Gastrocnemius medialis (tissue), 4 donors: ENCODE measurements around the gene SETD1A.
"Not testable (repeated sequence)": the region's sequence is repeated elsewhere in the genome, so short reads cannot be mapped to it uniquely, and the experiment has no call there.

Source experiments
- POLR2A ChIP-seq, 2 donors: fragments of 450-650 bp; IDR thresholded peaks; one replicate each; pipeline ENCODE4 v1.6.1; 2017; ENCODE audit warnings: antibody characterized with exemption in 2 of 2, mild to moderate bottlenecking in 2 of 2, moderate library complexity in 2 of 2
- TF ChIP-seq, protein P1 (sequence below), 5 experiments: fragments of 450-650 bp in 3 of 5; fragments of 200-600 bp in 2 of 5; sonication (generic) in 2 of 5; IDR thresholded peaks in 4 of 5; conservative IDR thresholded peaks in 1 of 5; 1 replicate in 4 of 5; 2 replicates in 1 of 5; pipeline ENCODE4 v1.5.1; 2016 to 2019; ENCODE audit warnings: antibody characterized with exemption in 5 of 5, mild to moderate bottlenecking in 3 of 5, moderate library complexity in 3 of 5

GRCh38 chr16:31013292-31013691, 55.7 kb downstream of the SETD1A start:
- TF ChIP-seq, protein P1, sequence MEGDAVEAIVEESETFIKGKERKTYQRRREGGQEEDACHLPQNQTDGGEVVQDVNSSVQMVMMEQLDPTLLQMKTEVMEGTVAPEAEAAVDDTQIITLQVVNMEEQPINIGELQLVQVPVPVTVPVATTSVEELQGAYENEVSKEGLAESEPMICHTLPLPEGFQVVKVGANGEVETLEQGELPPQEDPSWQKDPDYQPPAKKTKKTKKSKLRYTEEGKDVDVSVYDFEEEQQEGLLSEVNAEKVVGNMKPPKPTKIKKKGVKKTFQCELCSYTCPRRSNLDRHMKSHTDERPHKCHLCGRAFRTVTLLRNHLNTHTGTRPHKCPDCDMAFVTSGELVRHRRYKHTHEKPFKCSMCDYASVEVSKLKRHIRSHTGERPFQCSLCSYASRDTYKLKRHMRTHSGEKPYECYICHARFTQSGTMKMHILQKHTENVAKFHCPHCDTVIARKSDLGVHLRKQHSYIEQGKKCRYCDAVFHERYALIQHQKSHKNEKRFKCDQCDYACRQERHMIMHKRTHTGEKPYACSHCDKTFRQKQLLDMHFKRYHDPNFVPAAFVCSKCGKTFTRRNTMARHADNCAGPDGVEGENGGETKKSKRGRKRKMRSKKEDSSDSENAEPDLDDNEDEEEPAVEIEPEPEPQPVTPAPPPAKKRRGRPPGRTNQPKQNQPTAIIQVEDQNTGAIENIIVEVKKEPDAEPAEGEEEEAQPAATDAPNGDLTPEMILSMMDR (IDR thresholded peaks at IDR 0.05 in 4 of 5, conservative IDR thresholded peaks at IDR 0.05 in 1 of 5): not testable (repeated sequence)
- not testable (repeated sequence) for TF ChIP-seq POLR2A (IDR thresholded peaks at IDR 0.05)
